Transverse colon (tissue), 4 donors: ENCODE data around the gene CDK5RAP3.

ENCODE experiments used
- POLR2A ChIP-seq: fragments of 450-650 bp; IDR thresholded peaks from one replicate; pipeline ENCODE4 v1.6.1; 2016; ENCODE audit warnings: antibody characterized with exemption, mild to moderate bottlenecking, moderate library complexity
- POLR2AphosphoS5 ChIP-seq, 3 donors: sonication (generic); formaldehyde crosslinking; IDR thresholded peaks; one replicate each; pipeline ENCODE4 v1.6.1; 2016; ENCODE audit warnings: antibody characterized with exemption in 3 of 3
- TF ChIP-seq, protein P1 (sequence below), 5 experiments: fragments of 200-600 bp in 3 of 5; fragments of 450-650 bp in 2 of 5; sonication (generic) in 3 of 5; IDR thresholded peaks; 1 replicate in 2 of 5; 2 replicates in 3 of 5; pipeline ENCODE4 v1.5.1; 2016 to 2017; ENCODE audit warnings: antibody characterized with exemption in 5 of 5, inconsistent platforms in 3 of 5, mild to moderate bottlenecking in 2 of 5, moderate library complexity in 1 of 5

DNA sequence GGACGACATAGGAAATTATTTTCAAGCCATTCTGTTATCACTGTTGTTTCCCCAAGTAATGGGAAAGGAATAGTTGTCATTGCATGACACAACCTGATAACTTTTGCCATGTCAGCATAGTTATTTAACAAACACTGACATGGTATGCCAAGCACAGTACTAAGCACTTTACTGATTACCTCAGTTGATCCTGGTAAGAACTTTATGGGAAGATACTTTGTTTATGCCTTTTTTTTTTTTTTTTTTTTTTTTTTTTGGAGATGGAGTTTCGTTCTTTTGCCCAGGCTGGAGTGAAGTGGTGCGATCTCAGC is 45.3 kb upstream of the CDK5RAP3 start:
- TF ChIP-seq POLR2AphosphoS5 (IDR thresholded peaks at IDR 0.05) (no peak), POLR2A (no peak)
- TF ChIP-seq, protein P1, sequence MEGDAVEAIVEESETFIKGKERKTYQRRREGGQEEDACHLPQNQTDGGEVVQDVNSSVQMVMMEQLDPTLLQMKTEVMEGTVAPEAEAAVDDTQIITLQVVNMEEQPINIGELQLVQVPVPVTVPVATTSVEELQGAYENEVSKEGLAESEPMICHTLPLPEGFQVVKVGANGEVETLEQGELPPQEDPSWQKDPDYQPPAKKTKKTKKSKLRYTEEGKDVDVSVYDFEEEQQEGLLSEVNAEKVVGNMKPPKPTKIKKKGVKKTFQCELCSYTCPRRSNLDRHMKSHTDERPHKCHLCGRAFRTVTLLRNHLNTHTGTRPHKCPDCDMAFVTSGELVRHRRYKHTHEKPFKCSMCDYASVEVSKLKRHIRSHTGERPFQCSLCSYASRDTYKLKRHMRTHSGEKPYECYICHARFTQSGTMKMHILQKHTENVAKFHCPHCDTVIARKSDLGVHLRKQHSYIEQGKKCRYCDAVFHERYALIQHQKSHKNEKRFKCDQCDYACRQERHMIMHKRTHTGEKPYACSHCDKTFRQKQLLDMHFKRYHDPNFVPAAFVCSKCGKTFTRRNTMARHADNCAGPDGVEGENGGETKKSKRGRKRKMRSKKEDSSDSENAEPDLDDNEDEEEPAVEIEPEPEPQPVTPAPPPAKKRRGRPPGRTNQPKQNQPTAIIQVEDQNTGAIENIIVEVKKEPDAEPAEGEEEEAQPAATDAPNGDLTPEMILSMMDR (IDR thresholded peaks at IDR 0.05): no peak
